LoVo (cell line): Measurements from ENCODE around the gene SURF2.
"Not testable (repeated sequence)": the region's sequence is repeated elsewhere in the genome, so short reads cannot be mapped to it uniquely, and the experiment has no call there.

Source experiments
- DNase-seq: peaks from one replicate; pipeline ENCODE4 v3.0.0-alpha.2; 2016; ENCODE audit warnings: low spot score

SURF2 gene

DNA sequence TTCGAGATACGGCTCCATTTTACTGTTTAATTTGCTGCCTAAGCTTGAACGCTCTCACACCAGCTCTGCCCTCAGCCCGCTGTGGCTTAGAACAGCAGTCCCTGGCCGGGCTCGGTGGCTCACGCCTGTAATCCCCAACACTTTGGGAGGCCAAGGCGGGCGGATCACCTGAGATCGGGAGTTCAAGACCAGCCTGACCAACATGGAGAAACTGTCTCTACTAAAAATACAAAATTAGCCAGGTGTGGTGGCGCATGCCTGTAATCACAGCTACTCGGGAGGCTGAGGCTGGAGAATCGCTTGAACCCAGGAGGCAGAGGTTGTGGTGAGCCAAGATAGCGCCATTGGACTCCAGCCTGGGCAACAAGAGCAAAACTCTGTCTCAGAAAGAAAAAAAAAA lies 20.9 kb downstream of the SURF2 start:
- not testable (repeated sequence) for DNase-seq

DNA sequence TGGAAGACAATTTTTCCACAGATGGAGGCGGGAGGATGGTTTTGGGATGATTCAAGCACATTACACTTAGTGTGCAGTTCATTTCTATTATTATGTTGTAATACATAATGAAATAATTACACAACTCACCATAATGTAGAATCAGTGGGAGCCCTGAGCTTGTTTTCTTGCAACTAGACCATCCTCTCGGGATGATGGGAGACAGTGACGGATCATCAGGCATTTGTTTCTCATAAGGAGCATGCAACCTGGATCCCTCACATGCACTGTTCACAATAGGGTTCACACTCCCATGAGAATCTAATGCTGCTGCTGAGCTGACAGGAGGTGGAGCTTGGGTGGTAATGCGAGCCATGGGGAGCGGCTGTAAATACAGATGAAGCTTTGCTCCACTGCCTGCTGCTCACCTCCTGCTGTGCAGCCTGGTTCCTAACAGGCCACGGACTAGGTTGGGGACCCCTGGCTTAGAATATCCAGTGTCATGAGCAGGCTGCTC lies 21.4 kb downstream of the SURF2 start:
- no peak for DNase-seq

DNA sequence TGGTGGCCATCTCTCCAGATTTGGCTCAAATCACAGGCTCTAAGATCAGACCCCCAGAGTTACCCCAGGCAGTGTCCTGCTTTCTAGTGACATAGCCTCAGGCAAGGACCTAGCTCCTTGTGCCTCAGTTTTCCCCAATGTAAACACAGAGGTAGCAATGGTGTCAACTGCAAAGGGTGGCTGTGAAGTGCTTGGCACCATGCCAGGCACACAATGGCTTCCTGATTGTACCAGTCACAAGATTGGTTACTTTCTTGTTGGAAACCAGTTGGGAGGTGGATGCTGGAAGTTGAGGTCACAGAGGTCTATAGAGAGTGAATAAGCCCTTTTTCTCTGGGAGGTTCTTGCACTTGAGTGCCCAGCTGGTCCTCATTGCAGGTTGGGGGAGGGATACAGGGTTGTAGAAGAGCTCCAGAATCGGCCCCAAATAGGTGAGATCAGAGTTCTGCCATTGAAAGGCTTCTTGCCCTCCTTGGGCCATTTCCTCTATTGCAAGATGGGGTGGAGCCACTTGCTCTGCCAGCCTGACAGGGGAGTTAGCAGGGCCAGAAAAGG lies 22.1 kb downstream of the SURF2 start:
- DNase-seq: no peak

DNA sequence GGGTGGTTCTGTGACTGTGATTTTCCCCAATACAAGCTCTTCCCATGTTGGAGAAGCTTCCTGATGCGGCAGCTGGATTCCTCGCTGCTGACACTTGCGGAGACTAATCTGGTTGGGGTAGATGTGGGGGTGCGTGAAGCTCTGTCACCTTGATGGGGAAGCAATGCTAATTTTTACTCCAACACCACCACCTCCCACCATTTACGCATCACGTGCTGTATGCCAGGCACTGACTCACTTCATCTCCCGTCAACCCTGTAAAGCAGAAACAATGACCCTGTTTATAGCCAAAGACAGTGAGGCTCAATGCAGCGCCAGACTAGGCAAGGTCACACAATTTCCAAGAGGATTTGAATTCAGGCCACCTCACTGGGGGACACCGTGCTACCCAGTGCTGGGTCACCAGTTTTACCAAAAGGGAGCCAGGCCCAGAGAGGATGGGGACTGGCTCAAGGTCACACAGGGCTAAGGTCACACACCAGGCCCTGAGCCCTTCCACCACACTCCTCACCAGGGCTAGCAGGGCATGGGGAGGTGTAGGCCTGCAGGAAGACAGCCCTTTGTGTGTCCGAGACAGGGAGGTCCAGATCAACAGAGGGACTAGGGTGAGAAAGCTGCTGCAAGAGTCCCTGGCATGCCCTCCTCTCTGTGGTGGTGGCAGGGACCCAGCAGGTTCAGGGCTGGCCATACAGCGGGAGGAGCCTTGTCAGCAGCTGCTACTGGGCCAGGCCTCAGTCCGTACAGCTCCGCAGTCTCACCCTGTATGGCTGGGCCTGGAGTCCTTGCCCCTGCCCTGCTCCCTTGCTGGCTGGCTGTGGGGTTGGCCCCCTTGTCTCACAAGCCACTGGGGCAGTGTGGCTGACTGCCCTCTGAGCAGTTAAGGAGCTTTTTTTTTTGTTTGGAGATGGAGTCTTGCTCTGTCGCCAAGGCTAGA lies 23.1 kb downstream of the SURF2 start:
- DNase-seq: no peak

DNA sequence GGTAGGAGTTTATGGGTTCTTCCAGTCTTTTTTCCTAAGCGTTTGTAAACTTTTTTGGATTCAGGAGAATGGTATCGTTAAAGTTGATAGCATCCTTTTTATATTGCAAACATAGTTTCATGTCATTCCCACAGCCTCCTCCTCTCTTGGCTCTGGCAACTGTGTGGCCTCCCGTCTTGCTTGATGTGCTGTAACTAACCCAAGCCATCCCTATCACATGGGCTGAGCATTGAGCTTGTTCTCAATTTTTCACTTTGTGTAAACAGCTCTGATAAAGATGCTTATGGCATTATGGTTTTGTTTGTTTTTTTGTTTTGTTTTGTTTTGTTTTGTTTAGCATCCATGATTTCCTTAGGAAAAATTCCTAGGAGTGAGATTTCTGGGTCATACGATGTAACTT lies 24.4 kb downstream of the SURF2 start:
- no peak for DNase-seq

DNA sequence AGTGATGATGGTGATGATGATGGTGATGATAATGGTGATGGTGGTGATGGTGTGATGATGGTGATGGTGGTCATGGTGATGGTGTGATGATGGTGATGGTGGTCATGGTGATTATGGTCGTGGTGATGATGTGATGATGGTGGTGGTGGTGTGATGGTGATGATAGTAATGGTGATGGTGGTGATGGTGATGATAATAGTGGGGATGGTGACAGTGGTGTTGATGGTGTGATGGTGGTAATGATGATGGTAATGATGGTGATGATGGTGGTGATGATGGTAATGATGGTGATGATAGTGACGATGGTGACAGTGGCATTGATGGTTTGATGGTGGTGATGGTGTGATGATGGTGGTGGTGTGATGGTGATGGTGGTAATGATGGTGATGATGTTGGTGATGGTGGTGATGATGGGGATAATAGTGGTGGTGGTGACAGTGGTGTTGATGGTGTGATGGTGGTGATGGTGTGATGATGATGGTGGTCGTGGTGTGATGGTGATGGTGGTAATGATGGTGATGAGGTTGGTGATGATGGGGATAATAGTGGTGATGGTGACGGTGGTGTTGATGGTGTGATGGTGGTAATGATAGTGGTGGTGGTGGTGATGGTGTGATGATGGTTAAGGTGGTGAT lies 26.3 kb downstream of the SURF2 start:
- DNase-seq: no peak

DNA sequence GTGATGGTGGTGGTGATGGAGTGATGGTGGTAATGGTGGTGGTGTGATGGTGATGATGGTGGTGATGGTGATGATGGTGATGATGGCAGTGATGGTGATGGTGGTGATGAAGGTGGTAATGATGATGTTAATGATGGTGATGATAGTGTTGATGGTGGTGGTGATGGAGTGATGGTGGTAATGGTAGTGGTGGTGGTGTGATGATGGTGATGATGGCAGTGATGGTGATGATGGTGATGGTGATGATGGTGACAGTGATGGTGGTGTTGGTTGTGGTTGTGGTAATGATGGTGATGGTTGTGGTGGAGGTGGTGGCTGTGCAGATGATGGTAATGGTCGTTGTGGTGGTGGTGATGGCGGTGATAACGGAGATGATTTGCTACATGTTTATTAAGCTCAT lies 27.1 kb downstream of the SURF2 start:
- no peak for DNase-seq

DNA sequence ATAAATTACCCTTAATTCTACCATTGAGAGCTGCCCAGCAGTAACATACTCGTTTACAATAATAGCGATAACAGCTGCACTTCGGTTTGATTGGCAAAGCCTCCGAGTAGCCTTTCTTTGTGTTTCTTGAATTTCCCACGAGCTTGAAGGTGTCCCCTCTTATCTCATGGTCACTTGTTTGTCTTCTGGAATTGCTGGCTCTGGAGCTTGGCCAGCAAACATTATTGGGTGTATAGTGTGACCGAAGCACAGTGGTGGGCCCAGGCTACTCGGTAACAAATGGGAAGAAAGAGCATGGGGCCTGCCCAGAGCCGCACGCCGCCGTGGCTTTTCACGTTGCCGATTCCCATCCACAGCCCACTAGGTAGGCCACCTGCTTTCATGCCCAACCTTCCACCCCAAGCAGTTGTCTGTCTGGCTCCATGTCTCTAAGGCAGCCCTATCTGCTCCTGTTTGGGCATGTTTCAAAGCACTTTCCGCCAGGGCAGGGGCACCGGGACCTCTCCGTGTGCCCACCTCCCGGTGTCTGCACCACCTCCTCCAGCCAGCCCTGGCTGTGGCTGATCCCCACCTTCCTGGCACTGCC lies 28.5 kb downstream of the SURF2 start:
- no peak for DNase-seq

DNA sequence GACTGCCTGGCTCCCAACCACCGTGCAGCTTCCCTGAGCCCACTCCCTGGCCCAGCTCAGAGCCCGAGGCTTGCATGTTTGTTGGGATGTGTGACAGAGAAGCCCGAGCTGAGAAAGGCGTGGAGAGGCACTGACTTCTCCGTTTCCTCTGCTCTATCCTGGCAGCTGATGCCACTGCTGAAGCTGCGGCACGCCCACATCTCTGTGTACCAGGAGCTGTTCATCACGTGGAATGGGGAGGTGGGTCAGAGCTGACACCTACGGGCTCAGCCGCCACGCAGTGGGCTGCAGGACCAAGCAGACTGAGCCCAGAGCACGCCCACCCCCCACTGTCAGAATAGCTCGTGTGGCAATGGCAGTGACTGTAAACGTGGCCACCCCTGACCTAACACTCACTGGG lies 29.1 kb downstream of the SURF2 start:
- DNase-seq: no peak

DNA sequence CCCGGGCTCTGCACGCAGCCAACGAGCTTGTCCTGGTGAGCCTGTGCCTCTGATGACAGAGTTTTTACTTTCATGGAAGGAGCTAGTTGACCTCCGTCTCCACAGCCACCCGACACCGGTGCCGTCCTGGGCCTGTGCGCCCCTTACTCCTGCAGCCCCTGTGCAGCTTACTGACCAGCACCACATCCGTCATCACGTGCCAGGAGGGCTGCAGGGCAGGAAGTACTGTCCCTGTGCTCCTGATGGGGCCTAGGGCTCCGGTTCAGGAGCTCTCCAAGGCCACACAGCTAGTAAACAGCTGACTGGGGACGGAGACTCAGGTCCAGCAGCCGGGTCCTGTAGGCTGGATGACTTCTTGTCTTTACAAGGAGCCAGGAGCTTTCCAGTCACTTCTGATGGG lies 30.0 kb downstream of the SURF2 start:
- no peak for DNase-seq

DNA sequence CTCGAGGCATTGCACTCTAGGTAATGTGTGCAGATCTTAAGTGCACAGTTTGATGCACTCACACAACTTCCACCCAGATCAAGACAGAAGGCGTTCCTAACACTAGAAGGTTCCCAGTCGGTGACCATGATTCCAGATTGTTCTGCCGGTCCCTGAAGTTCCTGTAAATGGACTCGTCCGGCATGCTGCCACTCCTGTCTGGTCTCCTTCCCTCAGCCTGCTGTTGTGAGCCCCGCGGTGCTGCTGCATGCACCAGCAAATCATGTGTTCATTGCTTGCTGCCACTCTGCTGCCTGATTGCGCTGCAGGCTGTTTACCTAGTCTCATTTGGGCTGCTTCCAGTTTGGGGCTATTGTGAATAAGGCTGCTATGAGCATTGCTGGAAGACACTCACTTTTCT lies 31.3 kb downstream of the SURF2 start:
- no peak for DNase-seq

DNA sequence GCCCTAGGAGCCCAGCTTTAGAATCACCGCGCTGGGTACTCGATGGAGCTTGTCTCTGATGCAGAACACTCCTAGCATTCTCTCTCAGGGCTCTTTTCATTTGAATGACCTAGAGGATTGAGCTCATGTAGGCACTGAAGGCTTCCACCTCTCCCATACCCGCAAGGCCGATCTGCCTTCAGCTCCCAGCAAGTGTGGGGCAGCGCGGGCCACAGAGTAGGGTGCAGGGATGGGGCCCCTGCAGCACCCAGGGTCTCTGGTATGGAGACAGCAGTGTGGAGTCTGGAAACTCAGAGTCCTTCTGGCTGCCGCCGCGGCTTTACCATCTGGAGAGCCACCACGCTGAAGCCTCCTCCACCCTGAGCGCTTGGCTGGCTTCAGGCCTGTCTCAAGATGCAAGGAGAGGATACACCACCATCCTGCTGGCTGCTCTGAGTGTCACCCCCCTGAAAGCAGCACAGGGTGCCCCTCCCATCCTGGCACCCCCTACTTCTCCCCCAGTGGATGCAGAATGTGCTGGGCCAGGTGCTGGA lies 32.7 kb downstream of the SURF2 start:
- no peak for DNase-seq

DNA sequence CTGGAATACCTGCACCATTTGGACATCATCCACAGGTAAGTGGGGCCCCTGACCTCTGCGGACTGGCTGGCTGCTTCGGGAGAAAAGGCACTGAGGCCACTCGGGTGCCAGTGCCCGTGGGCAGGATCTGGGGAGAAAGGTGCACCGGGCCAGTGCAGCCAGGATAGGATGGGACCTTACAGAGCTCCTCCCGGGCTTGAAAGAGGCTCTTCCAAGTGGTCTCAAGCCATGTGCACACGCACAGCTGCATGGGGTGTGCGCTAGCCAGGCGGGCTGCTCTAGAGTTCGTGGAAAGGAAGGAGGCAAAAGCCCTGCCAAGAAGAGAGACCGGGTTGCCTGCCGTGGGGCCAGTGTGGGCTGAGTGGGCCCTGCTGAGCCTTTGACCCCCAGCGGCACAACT lies 33.2 kb downstream of the SURF2 start:
- DNase-seq: no peak

DNA sequence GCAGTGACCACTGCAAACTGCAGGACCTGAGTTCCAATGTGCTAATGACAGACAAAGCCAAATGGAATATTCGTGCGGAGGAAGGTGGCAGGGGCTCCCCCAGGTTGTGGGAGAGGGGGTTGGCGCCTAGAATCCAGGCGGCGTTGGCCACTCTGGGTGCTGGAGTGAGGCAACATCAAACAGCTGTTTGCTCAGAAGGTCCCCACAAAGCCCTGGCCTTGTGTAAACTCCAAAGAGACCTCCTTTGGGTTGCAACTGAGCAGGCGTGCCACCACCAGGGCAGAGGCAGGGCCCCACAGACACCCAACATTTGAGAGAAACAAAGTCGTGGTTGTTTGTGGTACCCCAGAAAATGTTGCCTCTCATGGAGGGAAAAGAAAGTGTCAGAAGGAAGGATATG lies 34.4 kb downstream of the SURF2 start:
- DNase-seq: no peak

DNA sequence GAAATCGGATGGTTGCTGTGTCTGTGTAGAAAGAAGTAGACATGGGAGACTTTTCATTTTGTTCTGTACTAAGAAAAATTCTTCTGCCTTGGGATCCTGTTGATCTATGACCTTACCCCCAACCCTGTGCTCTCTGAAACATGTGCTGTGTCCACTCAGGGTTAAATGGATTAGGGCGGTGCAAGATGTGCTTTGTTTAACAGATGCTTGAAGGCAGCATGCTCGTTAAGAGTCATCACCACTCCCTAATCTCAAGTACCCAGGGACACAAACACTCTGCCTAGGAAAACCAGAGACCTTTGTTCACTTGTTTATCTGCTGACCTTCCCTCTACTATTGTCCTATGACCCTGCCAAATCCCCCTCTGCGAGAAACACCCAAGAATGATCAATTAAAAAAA lies 35.1 kb downstream of the SURF2 start:
- DNase-seq: not testable (repeated sequence)

DNA sequence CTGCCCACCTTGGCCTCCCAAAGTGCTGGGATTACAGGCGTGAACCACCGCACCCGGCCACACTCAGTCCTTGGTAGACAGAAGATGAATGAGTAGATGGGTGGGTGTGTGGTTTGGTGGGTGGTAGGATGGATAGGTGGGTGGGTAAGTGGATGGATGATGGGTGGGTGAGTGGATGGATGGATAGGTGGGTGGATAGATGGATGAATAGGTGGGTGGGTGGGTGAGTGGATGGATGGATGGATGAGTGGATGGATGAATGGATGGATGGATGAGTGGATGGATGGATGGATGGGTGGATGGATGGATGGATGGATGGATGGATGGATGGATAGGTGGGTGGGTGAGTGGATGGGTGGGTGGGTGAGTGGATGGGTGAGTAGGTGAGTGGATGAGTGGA lies 36.0 kb downstream of the SURF2 start:
- not testable (repeated sequence) for DNase-seq

DNA sequence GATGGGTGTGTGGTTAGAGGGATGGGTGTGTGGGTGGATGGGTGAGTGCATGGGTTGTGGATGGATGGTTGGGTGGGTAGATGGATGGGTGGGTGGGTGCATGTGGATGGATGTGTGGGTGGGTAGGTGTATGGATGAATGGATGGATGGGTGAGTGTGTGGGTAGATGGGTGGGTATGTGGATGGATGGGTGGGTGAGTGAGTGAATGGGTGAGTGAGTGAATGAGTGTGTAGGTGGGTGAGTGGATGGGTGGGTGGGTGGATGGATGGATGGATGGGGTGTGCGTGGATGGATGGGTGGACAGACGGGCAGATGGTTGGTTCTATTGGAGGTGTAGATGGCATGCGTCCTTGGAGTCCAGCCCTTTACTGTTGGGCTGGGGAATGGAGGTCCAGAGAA lies 37.0 kb downstream of the SURF2 start:
- no peak for DNase-seq

DNA sequence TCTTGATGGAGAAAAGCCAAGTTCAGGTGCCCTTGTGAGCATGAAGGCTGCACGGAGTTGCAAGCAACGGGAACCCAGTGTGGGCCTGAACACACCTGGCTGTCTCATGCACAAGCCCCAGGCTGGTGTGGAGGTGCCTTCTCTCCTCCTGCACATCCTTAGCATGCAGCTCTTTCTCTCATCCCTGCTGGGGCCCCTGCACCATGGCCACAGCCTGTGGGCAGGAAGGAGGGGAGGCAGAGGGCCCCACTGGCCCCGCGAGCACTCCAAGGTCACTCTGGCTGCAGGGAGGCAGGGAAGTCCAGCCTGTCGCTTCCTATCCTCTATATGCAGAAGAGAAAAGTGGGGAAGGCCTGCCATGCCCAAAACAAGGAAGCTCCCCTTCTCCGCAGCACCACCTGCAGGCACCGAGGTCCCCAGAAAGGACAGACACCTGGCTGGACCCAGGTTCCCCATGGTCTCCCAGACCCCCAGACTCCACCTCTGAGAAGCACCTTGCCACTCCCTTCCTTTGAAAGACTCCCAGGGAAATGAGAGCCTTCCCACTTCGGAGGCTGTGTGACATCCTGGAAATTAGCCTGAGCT lies 38.4 kb downstream of the SURF2 start:
- no peak for DNase-seq

DNA sequence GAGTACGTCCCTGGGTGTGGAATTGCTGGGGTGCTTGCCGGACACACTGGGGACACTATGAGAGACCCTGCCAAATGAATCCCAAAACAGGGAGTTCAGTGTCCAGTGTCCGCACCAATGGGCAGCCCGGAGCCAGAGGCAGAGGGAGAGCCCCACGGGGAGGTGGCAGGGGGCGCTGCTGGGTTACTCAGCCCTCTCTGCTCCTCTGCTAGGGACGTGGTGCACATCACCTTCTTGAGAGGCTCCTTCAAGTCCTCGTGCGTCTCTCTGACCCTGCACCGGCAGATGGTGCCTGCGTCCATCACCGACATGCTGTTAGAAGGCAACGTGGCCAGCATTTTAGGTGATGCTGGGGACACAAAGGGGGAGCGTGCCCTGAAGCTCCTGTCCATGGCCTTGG lies 40.6 kb downstream of the SURF2 start:
- DNase-seq: no peak

DNA sequence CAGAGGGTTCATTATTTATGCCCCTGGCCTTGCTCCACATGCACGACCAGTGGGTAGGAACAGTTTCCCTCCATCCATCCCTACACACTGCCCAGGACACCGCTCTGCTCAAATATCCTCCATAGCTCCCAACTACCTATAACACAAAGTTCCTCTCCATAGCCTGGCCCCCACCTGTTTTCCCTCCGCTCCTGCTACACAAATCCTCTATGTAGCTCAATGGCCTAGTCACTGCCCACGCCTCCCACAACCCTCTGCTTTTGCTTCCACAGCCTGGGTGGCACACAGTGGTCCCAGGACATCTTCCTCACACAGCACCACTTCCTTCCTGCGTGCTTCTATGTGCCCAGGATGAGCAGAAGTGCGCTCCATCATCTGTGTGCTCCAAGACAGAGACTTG lies 41.0 kb downstream of the SURF2 start:
- DNase-seq: no peak

DNA sequence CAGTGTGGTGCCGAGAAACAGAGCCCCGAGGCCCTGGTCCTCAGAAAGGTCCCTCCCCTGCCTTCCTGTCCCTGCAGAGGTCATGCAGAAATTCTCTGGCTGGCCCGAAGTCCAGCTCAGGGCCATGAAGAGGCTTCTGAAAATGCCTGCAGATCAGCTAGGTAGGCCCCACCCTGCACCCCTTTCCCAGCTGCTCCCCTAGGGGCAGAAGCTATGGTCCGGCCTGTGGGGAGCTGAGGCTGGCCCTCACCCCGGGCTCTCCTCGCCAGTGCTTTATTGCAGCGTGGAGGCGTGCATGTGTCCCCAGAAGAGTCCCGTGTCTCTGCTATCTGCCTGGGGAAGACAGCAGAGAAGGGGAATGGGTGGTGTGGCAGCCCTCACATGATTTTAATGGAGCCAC lies 41.5 kb downstream of the SURF2 start:
- no peak for DNase-seq

DNA sequence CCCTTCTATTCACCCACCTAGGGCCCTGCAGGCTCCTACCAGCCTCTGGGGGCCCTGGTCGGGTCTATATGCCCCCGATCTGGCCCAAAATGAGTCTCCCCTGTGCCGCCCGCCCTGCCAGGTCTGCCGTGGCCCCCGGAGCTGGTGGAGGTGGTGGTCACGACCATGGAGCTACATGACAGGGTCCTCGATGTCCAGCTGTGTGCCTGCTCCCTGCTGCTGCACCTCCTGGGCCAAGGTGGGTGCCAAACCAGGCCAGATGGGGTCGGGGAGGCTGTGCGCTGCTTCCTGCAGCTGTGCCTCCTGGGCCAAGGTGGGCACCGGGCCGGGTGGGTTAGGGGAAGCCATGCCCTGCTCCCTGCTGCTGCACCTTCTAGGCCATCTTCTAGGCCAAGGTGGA lies 43.9 kb downstream of the SURF2 start:
- no peak for DNase-seq
